ENCODE measurements around the gene SETX.

- TF ChIP-seq CTCF (IDR thresholded peaks at IDR 0.05) (no peak), EZH2 (IDR thresholded peaks at IDR 0.05; ENCODE audit: borderline replicate concordance, insufficient read depth, low read depth, low read length, poor library complexity, severe bottlenecking) (no peak)
These were observed 27.3 kb upstream of the SETX start for GRCh38 chr9:132381966-132382541.

Measured in B cell (primary cell).